Thyroid gland (tissue), 4 donors: ENCODE data around the gene CDCA4.

Experiments used
- CTCF ChIP-seq, 6 experiments: fragments of 200-600 bp in 3 of 6; fragments of 450-650 bp in 3 of 6; sonication (generic) in 3 of 6; IDR thresholded peaks; one replicate each; pipeline ENCODE4 v1.5.1; 2016 to 2019; ENCODE audit warnings: antibody characterized with exemption in 6 of 6, mild to moderate bottlenecking in 2 of 6, inconsistent platforms in 1 of 6, moderate library complexity in 1 of 6
- POLR2A ChIP-seq, 2 donors: fragments of 450-650 bp; IDR thresholded peaks; one replicate each; pipeline ENCODE4 v1.6.1; 2017; ENCODE audit warnings: antibody characterized with exemption in 2 of 2, mild to moderate bottlenecking in 2 of 2, moderate library complexity in 1 of 2

- no peak for TF ChIP-seq CTCF (IDR thresholded peaks at IDR 0.05)
- TF ChIP-seq POLR2A (IDR thresholded peaks at IDR 0.05), result no peak
Observed at GRCh38 chr14:105014032-105014431, 6.9 kb downstream of the CDCA4 start.
